BLaER1 (cell line): ENCODE data around the gene PRPF31.
"Not testable (repeated sequence)": the region's sequence is repeated elsewhere in the genome, so short reads cannot be mapped to it uniquely, and the experiment has no call there.

Experiments used
- H3K27ac ChIP-seq: shearing (Covaris generic); formaldehyde crosslinking; 2 replicates; pipeline ENCODE4 v1.8.1; 2022
- H3K27me3 ChIP-seq: shearing (Covaris generic); formaldehyde crosslinking; 2 replicates; pipeline ENCODE4 v1.8.1; 2022
- H3K36me3 ChIP-seq: shearing (Covaris generic); formaldehyde crosslinking; 2 replicates; pipeline ENCODE4 v1.8.1; 2022
- H3K4me1 ChIP-seq: shearing (Covaris generic); formaldehyde crosslinking; 2 replicates; pipeline ENCODE4 v1.8.1; 2022
- H3K4me2 ChIP-seq: shearing (Covaris generic); formaldehyde crosslinking; 2 replicates; pipeline ENCODE4 v1.8.1; 2022
- H3K4me3 ChIP-seq: shearing (Covaris generic); formaldehyde crosslinking; 2 replicates; pipeline ENCODE4 v1.8.1; 2022
- H3K9ac ChIP-seq: shearing (Covaris generic); formaldehyde crosslinking; 2 replicates; pipeline ENCODE4 v1.8.1; 2022
- H3K9me3 ChIP-seq: shearing (Covaris generic); formaldehyde crosslinking; 2 replicates; pipeline ENCODE4 v1.8.1; 2022
- H4K20me1 ChIP-seq: shearing (Covaris generic); formaldehyde crosslinking; 2 replicates; pipeline ENCODE4 v1.8.1; 2022
- Cebpa-rat ChIP-seq: shearing (Covaris generic); IDR thresholded peaks from 2 replicates; pipeline ENCODE4 v1.8.1; 2022

The PRPF31 gene

DNA sequence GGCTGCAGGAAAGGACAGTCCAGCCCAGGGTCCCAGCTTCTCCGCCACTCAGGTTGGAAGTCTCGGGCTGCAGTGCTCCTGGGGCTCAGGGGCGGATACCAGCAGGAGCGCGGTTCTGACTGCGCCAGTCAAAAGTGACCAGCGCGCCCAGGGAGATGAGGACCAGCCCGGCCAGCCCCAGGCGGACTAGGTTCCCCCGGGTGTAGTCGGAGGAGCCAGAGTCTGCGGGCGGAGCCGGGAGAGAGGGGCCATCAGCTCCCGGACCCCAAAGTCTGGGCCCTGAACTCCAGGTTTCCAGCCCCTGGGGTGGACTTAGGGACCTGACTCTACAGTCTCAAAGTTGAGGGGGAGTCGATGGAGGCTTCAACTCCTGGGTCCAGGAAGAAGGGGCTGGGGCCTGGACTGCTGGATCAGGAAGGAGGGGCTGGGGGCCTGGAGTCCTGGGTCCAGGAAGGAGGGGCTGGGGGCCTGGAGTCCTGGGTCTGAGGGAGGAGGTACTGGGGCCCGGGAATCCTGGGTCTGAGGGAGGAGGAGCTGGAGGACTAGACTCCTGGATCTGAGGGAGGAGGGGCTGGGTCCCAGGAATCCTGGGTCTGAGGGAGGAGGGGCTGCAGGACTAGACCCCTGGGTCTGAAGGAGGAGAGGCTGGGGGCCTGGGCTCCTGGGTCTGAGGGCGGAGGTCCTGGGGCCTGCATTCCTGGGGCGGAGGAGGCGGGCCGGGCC lies 20.3 kb upstream of the PRPF31 start:
- H4K20me1 ChIP-seq, result no peaks in the 10 kb centered on the region
- H3K36me3 ChIP-seq, result no peaks in the 10 kb centered on the region
- H3K4me1 ChIP-seq, result peaks cover 36% of the 10 kb centered on the region
- H3K4me3 ChIP-seq, result peak overlapping the region; percentile 53
- H3K9ac ChIP-seq, result peak overlapping the region; percentile 45; the same call in 1 of the 2 replicates
- no peak for TF ChIP-seq Cebpa-rat
- H3K27me3 ChIP-seq, result peaks cover 46% of the 10 kb centered on the region
- peak overlapping the region; percentile 46; the same call in 1 of the 2 replicates for H3K27ac ChIP-seq
- peak overlapping the region; percentile 91 for H3K4me2 ChIP-seq
- peaks cover 18% of the 10 kb centered on the region for H3K9me3 ChIP-seq

DNA sequence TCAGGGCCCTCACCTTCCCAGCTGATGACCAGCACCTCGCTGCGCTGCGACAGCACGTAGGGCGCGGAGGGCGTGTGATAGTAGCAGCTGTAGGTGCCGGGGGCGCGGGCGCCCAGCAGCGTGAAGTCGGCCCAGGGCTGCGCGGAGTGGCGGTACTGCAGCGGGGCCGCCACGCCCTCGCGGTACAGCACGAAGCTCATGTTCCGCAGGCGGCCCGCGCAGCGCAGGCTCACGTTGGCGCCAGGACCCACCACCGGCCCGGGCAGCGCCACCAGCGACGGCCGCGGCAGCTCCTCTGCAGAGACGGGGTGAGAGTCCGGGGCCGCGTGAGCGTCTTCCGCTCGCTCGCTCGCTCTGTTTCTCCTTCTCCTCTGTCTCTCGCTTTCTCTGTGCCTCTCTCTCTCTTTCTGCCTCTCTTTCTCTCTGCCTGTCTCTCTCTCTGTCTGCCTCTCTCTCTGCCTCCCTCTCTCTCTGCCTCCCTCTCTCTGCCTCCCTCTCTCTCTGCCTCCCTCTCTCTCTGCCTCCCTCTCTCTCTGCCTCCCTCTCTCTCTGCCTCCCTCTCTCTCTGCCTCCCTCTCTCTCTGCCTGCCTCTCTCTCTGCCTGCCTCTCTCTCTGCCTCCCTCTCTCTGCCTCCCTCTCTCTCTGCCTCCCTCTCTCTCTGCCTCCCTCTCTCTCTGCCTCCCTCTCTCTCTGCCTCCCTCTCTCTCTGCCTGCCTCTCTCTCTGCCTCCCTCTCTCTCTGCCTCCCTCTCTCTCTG lies 19.5 kb upstream of the PRPF31 start:
- peak overlapping the region; percentile 53 for H3K4me3 ChIP-seq
- peaks cover 43% of the 10 kb centered on the region for H3K4me1 ChIP-seq
- peak overlapping the region; percentile 46; the same call in 1 of the 2 replicates for H3K27ac ChIP-seq
- H4K20me1 ChIP-seq, H3K36me3 ChIP-seq: not testable (repeated sequence)
- H3K9me3 ChIP-seq, result peaks cover 18% of the 10 kb centered on the region
- peaks cover 46% of the 10 kb centered on the region for H3K27me3 ChIP-seq
- peak overlapping the region; percentile 45; the same call in 1 of the 2 replicates for H3K9ac ChIP-seq
- H3K4me2 ChIP-seq, result peak overlapping the region; percentile 91

DNA sequence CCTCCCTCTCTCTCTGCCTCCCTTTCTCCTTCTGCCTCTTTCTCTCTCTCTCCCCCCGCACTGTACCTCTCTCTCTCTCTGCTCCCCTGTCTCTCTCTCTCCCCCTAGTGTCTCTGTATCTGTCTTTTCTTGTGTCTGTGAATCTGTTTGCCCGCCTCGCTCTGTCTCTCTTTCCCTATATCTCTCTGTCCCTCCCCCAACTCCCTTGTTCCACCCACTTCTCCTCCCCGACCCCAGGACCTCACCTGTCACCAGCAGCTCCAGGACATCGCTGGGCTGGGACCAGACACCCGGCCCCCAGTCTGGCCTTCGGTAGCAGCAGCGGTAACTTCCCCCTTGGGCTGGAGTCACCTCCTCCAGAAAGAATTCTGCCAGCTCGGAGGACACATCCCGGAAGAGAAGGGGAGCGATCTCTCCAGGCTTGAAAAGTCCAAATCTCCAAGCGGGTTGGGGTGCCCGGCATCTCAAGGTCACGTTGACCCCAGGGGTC lies 18.9 kb upstream of the PRPF31 start:
- H3K27ac ChIP-seq, result peak overlapping the region; percentile 37; the same call in 1 of the 2 replicates
- H3K4me1 ChIP-seq, result peaks cover 49% of the 10 kb centered on the region
- peak overlapping the region; percentile 91 for H3K4me2 ChIP-seq
- no peaks in the 10 kb centered on the region for H3K36me3 ChIP-seq
- H3K4me3 ChIP-seq, result peak overlapping the region; percentile 53; the same call in 1 of the 2 replicates
- H3K27me3 ChIP-seq, result peaks cover 46% of the 10 kb centered on the region
- no peak overlapping the region for H3K9ac ChIP-seq
- TF ChIP-seq Cebpa-rat, result no peak
- no peaks in the 10 kb centered on the region for H4K20me1 ChIP-seq
- peaks cover 18% of the 10 kb centered on the region for H3K9me3 ChIP-seq

DNA sequence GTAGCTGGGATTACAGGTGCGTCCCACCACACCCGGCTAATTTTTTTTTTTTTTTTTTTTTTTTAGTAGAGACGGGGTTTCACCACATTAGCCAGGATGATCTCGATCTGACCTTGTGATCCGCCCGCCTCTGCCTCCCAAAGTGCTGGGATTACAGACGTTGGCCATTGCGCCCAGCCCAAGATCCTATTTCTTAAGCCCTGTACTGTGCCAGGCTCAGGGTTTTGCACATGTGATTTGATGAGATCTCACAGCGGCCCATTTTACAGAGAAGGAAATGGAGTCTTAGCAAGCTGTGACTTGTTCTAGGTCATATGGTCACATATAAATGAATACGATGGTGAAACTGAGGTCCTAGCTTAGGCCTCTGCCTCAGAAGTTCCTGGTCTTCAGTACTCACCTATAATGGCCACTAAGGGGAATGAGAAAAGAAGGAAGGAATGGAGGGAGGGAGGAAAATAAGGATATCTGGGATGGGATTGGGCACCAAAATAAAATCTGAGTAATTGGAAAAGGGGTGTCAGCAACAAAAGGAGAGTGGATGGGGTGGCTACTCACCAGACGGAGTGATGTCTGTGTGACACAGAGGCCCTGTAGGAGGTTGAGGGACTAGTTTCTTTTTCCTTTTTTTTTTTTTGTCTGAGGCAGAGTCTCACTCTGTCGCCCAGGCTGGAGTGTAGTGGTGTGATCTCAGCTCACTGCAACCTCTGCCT lies 16.2 kb upstream of the PRPF31 start:
- Histone ChIP-seq H3K27ac (no peak overlapping the region), H3K9ac (no peak overlapping the region), H3K4me2 (no peak overlapping the region), H3K9me3 (peaks cover 9% of the 10 kb centered on the region), H3K4me3 (no peak overlapping the region), H3K4me1 (peaks cover 64% of the 10 kb centered on the region), H4K20me1 (no peaks in the 10 kb centered on the region), H3K27me3 (peaks cover 44% of the 10 kb centered on the region), H3K36me3 (no peaks in the 10 kb centered on the region)
- TF ChIP-seq Cebpa-rat, result no peak

DNA sequence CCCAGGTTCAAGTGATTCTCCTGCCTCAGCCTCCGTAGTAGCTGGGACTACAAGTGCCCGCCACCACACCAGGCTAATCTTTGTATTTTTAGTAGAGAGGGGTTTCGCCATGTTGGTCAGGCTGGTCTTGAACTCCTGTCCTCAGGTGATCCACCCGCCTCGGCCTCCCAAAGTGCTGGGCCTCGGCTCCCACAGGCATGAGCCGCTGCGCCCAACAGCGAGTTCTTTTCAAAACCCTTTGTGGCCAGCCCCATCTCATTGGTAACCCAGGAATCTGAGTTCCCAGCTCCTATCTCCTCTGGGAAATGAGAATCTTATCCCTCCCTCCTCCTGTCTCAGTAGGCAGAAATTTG lies 15.7 kb upstream of the PRPF31 start:
- Histone ChIP-seq H3K27me3 (peaks cover 38% of the 10 kb centered on the region), H3K27ac (peak overlapping the region; percentile 62; the same call in 1 of the 2 replicates), H3K4me1 (peaks cover 61% of the 10 kb centered on the region)
- not testable (repeated sequence) for H4K20me1 ChIP-seq, H3K4me3 ChIP-seq, H3K9me3 ChIP-seq, H3K36me3 ChIP-seq, H3K9ac ChIP-seq, H3K4me2 ChIP-seq

DNA sequence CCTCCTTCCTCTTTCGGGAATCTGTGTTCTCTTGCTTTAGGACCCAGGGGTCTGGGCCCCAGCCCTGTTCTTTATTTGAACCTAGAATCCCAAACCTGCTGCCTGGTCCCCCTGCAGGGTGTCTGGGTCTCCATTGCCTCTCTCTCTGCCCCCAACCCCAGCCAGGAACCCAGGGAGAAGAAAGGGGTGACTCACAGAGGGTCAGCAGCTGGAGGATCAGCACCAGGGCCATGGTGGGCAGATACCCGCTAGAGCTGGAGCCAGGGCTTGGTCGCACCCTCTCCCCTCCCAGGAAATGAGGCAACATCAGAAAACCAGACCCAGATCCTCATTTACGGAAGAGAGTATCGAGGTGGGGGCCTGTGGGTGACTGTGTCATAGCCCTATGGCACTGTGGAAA lies 15.0 kb upstream of the PRPF31 start, which contains the start of gene OSCAR:
Gene OSCAR (minus strand): TSS at position 243 of the 400 bp plus-strand sequence. CDS start 11 bp downstream, at position 232.
- Histone ChIP-seq H3K4me2 (peak within 1 kb of the TSS; percentile 74), H4K20me1 (no peaks in the 10 kb centered on the region), H3K4me1 (peaks cover 54% of the 10 kb centered on the region), H3K4me3 (peak within 1 kb of the TSS; percentile 49; the same call in 1 of the 2 replicates), H3K36me3 (peaks cover 5% of the 10 kb centered on the region), H3K27ac (peak within 1 kb of the TSS; percentile 62), H3K9ac (peak within 1 kb of the TSS; percentile 65), H3K27me3 (peaks cover 32% of the 10 kb centered on the region), H3K9me3 (no peaks in the 10 kb centered on the region)
- TF ChIP-seq Cebpa-rat, result no peak

DNA sequence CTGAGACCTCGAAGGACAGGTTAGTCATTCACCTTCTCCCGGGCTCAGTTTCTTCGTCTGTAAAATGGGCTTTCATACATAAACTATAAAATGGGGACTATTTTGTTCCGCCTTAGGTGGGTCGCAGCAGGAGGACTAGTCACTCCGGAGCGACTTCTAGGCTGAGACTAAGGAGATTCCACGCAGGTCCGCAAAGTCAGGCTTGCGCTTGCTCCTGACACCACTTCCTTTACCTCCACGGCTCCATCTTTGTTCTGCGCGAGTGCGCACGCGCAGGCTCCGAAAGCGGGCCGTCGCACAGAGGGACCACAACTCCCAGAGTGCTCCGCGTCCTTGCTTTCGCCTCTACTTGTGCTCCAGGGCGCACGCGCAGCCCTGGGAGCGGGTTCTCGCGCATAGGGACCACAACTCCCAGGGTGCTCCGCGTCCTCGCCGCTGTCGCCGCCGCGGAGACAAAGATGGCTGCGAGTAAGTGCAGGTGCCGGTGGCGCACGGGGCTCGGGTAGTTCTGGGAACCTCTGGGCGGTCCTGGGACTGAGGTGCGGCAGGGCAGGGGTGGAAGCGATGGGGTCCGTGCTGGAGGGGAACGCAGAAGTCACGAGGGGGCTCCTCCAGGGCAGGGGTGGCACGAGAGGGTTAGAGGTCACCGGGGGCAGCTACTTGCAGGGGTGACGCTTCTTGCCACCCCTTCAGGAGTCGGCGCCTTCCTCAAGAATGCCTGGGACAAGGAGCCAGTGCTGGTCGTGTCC lies 13.0 kb upstream of the PRPF31 start, which contains the start of gene NDUFA3:
Gene NDUFA3 (plus strand): TSS at position 435 of the 749 bp plus-strand sequence. CDS start 24 bp downstream, at position 459.
- Histone ChIP-seq H3K9me3 (no peaks in the 10 kb centered on the region), H3K4me1 (peaks cover 38% of the 10 kb centered on the region), H4K20me1 (peaks cover 11% of the 10 kb centered on the region; the same call in 1 of the 2 replicates), H3K4me2 (peak within 1 kb of the TSS; percentile 96), H3K27ac (peak within 1 kb of the TSS; percentile 91), H3K36me3 (peaks cover 25% of the 10 kb centered on the region), H3K27me3 (peaks cover 11% of the 10 kb centered on the region; the same call in 1 of the 2 replicates), H3K4me3 (peak within 1 kb of the TSS; percentile 92), H3K9ac (peak within 1 kb of the TSS; percentile 94)
- TF ChIP-seq Cebpa-rat, result no peak

DNA sequence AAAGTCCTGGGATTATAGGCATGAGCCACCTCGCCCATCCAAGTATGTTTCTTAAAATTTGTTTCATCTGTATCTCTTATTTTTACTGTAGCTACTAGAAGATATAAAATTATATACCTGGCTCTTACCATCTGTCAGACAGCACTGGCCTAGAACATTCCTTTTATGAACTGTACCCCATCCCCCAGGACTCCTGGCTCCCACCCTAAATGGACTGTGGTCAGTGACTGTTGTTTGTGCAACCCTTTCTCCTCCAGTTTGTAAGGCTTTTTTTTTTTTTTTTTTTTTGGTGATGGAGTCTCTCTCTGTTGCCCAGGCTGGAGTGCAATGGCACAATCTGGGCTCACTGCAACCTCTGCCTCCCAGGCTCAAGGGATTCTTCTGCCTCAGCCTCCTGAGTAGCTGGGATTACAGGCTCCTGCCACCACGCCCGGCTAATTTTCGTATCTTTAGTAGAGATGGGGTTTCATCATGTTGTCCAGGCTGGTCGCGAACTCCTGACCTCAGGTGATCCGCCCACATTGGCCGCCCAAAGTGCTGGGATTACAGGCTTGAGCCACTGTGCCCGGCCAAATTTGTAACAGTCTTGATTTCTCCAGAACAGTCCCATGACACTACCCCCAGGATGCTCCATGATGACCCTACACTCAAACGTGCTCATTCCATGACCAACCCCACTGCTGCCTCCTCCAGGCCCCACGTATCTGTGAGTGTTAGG lies 10.4 kb upstream of the PRPF31 start:
- Histone ChIP-seq H3K4me2 (no peak overlapping the region), H3K4me1 (peaks cover 37% of the 10 kb centered on the region), H3K27ac (no peak overlapping the region), H3K9ac (no peak overlapping the region), H4K20me1 (peaks cover 36% of the 10 kb centered on the region), H3K4me3 (no peak overlapping the region), H3K9me3 (no peaks in the 10 kb centered on the region), H3K36me3 (peaks cover 51% of the 10 kb centered on the region), H3K27me3 (no peaks in the 10 kb centered on the region)
- TF ChIP-seq Cebpa-rat, result no peak
